ENCODE data around the gene LCNL1. TPM values are rescaled to one million over a fixed set of nuclear protein-coding genes. Genes with fewer than 3 reads are reported as not detected.

Gene LCNL1
- total and polyA plus RNA-seq, 8 donors: 0.12 to 0.38 (median 0.17) TPM; not detected in 3

GRCh38 chr9:136947028-136947891, 35.5 kb upstream of the LCNL1 start:
- TF ChIP-seq CTCF (IDR thresholded peaks at IDR 0.05): no peak
- Histone ChIP-seq H3K27me3 (no peaks in the 10 kb centered on the region), H3K36me3 (peaks cover 0 to 5% (median 4%) of the 10 kb centered on the region in 3 donors), H3K4me3 (no peak overlapping the region), H3K27ac (peak overlapping the region in 1 of 4 donors; percentile 19), H3K4me1 (peaks cover 0 to 18% (median 0%) of the 10 kb centered on the region in 3 donors), H3K9me3 (no peaks in the 10 kb centered on the region)
- WGBS, 2 donors: 36 to 40% methylated on average over 26 of the region's 26 CpGs
- intact Hi-C loops (cut with DNase I): loop anchor here in 1 of 3 donors (5.0 to 10.0 kb wide), 3 partner anchors 90 to 152 kb away; partner anchors contain the start of genes AJM1, CCDC183, PHPT1 and TMEM141
- FAIRE-seq (no peak), DNase-seq (peak in 3 of 6 donors; percentile 39 to 69 (median 68)), ATAC-seq (no peak)

- H3K27me3 ChIP-seq: no peaks in the 10 kb centered on the region
- intact Hi-C loops (cut with DNase I): loop anchor here in 1 of 3 donors (5.0 to 10.0 kb wide), 3 partner anchors 89 to 153 kb away; partner anchors contain the start of genes AJM1, CCDC183, PHPT1 and TMEM141
- no peak overlapping the region for H3K27ac ChIP-seq
- DNase-seq (peak in 3 of 6 donors; percentile 50 to 65 (median 61)), FAIRE-seq (no peak), ATAC-seq (no peak)
- H3K4me3 ChIP-seq: no peak overlapping the region
- 51 to 57% methylated on average over 15 of the region's 15 CpGs for WGBS, 2 donors
- TF ChIP-seq CTCF (IDR thresholded peaks at IDR 0.05): no peak
- H3K4me1 ChIP-seq: peaks cover 0 to 18% (median 0%) of the 10 kb centered on the region in 3 donors
- H3K36me3 ChIP-seq: no peaks in the 10 kb centered on the region
- H3K9me3 ChIP-seq: no peaks in the 10 kb centered on the region
Measured at GRCh38 chr9:136947955-136948510, 34.8 kb upstream of the LCNL1 start.

- no peak for TF ChIP-seq CTCF (IDR thresholded peaks at IDR 0.05)
- 8 to 9% methylated on average over 19 to 21 of the region's 22 CpGs for WGBS, 2 donors
- ATAC-seq (peak; percentile 9 to 16 (median 12)), DNase-seq (peak in 2 of 6 donors; percentile 46 to 84), FAIRE-seq (no peak)
- peak overlapping the region; percentile 58 to 71 (median 66) for H3K4me3 ChIP-seq
- H3K27me3 ChIP-seq: no peaks in the 10 kb centered on the region
- peaks cover 0 to 18% (median 0%) of the 10 kb centered on the region in 3 donors for H3K4me1 ChIP-seq
- intact Hi-C loops (cut with DNase I): loop anchor here in 1 of 3 donors (5.0 to 10.0 kb wide), 3 partner anchors 88 to 155 kb away; partner anchors contain the start of genes AJM1, CCDC183, PHPT1 and TMEM141
- peak overlapping the region; percentile 93 to 94 (median 94) for H3K27ac ChIP-seq
- H3K36me3 ChIP-seq: no peaks in the 10 kb centered on the region
- no peaks in the 10 kb centered on the region for H3K9me3 ChIP-seq
Measured at GRCh38 chr9:136949239-136949816, 33.5 kb upstream of the LCNL1 start.

GRCh38 chr9:136949817-136950655, 32.8 kb upstream of the LCNL1 start:
- peak in 1 of 4 donors; percentile 15 for TF ChIP-seq CTCF (IDR thresholded peaks at IDR 0.05)
- peak overlapping the region; percentile 58 to 71 (median 66) for H3K4me3 ChIP-seq
- WGBS, 2 donors: 1 to 2% methylated on average over 37 to 63 of the region's 63 CpGs
- FAIRE-seq (no peak), DNase-seq (peak; percentile 96 to 99 (median 98)), ATAC-seq (peak; percentile 92 to 95 (median 94))
- H3K4me1 ChIP-seq: peaks cover 0 to 18% (median 0%) of the 10 kb centered on the region in 3 donors
- H3K36me3 ChIP-seq: no peaks in the 10 kb centered on the region
- H3K27ac ChIP-seq: peak overlapping the region; percentile 93 to 94 (median 94)
- intact Hi-C loops (cut with DNase I): loop anchor here in 2 of 3 donors (5.0 to 10.0 kb wide), 4 partner anchors 75 to 155 kb away; partner anchors contain the start of genes ABCA2 (in 1 of the 2), AJM1 (in 1 of the 2), CCDC183 (in 1 of the 2) and PHPT1 (in 1 of the 2)
- H3K27me3 ChIP-seq: no peaks in the 10 kb centered on the region
- no peaks in the 10 kb centered on the region for H3K9me3 ChIP-seq
